Calu3 (cell line): ENCODE results near the gene GJB4. TPM values are rescaled to one million over a fixed set of nuclear protein-coding genes. Genes with fewer than 3 reads are reported as not detected.

Source experiments
- BruUV-seq: library from RNA; stranded (reverse); fragments of 400-500 nt; replicated peaks from 2 replicates; lab custom pipeline; 2021; lab: Mats Ljungman, UMichigan
- CTCF ChIA-PET: fragments of 300-600 bp; sonication (Branson Sonifier 250); formaldehyde crosslinking; loops from one replicate; lab custom pipeline; 2022; ENCODE audit warnings: antibody characterized with exemption; lab: Charles Lee
- DNase-seq: peaks from one replicate; pipeline ENCODE4 v3.0.0; 2022
- H3K27ac Mint-ChIP-seq: one replicate; pipeline ENCODE4 v1.8.0; 2022; ENCODE audit warnings: mixed read lengths; ENCODE audit not compliant: unreplicated experiment
- H3K27me3 Mint-ChIP-seq: one replicate; pipeline ENCODE4 v1.8.0; 2022; ENCODE audit warnings: mixed read lengths; ENCODE audit not compliant: unreplicated experiment
- H3K36me3 Mint-ChIP-seq: one replicate; pipeline ENCODE4 v1.8.0; 2022; ENCODE audit warnings: mild to moderate bottlenecking, moderate library complexity, mixed read lengths; ENCODE audit not compliant: insufficient read depth, unreplicated experiment
- H3K4me1 Mint-ChIP-seq: one replicate; pipeline ENCODE4 v1.8.0; 2022; ENCODE audit warnings: mild to moderate bottlenecking, low read depth, mixed read lengths; ENCODE audit not compliant: unreplicated experiment
- H3K4me3 Mint-ChIP-seq: one replicate; pipeline ENCODE4 v1.8.0; 2022; ENCODE audit warnings: mild to moderate bottlenecking, low read depth, moderate library complexity, mixed read lengths; ENCODE audit not compliant: unreplicated experiment
- H3K9me3 Mint-ChIP-seq: one replicate; pipeline ENCODE4 v1.8.0; 2022; ENCODE audit warnings: low read depth, mixed read lengths; ENCODE audit not compliant: unreplicated experiment
- intact Hi-C: fragments of 100-400 bp; cut with micrococcal nuclease; formaldehyde crosslinking; loops from one replicate; pipeline ENCODE4 v1.10.0; 2022; ENCODE audit not compliant: unreplicated experiment
- total RNA-seq: library from RNA; stranded (reverse); gene quantifications from 2 replicates; pipeline ENCODE4 v1.2.3, GENCODE V29; 2022
- TF ChIP-seq, protein P1 (sequence below): fragments of 200-600 bp; IDR thresholded peaks from one replicate; pipeline ENCODE4 v1.8.0; 2022; ENCODE audit warnings: antibody characterized with exemption; ENCODE audit not compliant: unreplicated experiment

GJB4 gene
- total RNA-seq, 1 experiment from 2014 or later = 2.5 TPM

DNA sequence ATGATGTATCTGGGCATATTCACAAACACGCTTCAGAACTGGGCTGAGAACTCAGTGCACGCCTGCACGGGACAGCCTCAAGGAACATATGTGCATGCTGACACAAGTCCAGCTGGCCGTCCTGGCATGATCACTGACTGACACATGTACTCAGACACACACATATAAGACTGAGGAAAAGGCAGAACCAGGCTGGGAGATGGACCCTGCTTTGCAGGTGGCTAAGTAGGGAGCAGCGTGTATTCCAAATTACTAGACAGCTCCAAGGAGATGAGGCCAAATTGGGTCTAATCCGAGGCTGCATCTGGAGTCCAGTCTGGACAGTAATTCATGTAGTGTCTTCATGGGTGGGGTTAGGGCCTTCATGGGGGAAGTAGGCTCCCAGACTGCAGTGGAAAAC, 46.1 kb upstream of the GJB4 start:
- BruUV-seq = no TSS peak
- Mint-ChIP-seq H3K27ac (no peak overlapping the region), H3K4me3 (no peak overlapping the region), H3K9me3 (peaks cover 3% of the 10 kb centered on the region), H3K27me3 (peaks cover 62% of the 10 kb centered on the region), H3K4me1 (no peaks in the 10 kb centered on the region), H3K36me3 (no peaks in the 10 kb centered on the region)
- intact Hi-C loops = no loop called here
- CTCF ChIA-PET = interaction anchor here (1.1 kb wide), 1 partner anchor 14 kb away, joined by 3 read pairs; no protein-coding TSS in a partner anchor
- TF ChIP-seq, protein P1, sequence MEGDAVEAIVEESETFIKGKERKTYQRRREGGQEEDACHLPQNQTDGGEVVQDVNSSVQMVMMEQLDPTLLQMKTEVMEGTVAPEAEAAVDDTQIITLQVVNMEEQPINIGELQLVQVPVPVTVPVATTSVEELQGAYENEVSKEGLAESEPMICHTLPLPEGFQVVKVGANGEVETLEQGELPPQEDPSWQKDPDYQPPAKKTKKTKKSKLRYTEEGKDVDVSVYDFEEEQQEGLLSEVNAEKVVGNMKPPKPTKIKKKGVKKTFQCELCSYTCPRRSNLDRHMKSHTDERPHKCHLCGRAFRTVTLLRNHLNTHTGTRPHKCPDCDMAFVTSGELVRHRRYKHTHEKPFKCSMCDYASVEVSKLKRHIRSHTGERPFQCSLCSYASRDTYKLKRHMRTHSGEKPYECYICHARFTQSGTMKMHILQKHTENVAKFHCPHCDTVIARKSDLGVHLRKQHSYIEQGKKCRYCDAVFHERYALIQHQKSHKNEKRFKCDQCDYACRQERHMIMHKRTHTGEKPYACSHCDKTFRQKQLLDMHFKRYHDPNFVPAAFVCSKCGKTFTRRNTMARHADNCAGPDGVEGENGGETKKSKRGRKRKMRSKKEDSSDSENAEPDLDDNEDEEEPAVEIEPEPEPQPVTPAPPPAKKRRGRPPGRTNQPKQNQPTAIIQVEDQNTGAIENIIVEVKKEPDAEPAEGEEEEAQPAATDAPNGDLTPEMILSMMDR = no peak
- no peak for DNase-seq

DNA sequence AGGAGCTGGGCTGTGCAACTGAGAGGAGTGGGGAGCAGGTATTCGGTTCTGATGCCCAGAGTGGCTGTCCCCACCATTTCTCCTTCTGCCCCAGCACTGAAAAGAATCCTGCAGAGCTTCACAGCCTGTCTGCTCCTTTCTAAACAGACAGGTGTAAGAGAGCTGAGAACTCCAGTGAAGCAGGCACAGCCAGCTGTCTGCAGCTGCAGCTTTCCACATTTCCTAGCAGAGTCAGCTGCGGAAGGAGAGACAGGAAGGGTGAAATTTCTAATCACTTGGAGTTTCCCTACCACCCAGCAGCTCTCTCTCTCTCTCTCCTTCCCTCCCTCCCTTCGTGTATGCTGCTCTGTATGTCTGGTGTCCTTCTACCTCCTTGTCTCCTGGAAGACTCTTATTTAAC, 45.2 kb upstream of the GJB4 start:
- CTCF ChIA-PET = no interaction called here
- TF ChIP-seq, protein P1 = no peak
- Mint-ChIP-seq H3K4me3 (no peak overlapping the region), H3K4me1 (no peaks in the 10 kb centered on the region), H3K9me3 (peaks cover 3% of the 10 kb centered on the region), H3K36me3 (no peaks in the 10 kb centered on the region), H3K27ac (no peak overlapping the region), H3K27me3 (peaks cover 60% of the 10 kb centered on the region)
- BruUV-seq = no TSS peak
- intact Hi-C loops = no loop called here
- no peak for DNase-seq

DNA sequence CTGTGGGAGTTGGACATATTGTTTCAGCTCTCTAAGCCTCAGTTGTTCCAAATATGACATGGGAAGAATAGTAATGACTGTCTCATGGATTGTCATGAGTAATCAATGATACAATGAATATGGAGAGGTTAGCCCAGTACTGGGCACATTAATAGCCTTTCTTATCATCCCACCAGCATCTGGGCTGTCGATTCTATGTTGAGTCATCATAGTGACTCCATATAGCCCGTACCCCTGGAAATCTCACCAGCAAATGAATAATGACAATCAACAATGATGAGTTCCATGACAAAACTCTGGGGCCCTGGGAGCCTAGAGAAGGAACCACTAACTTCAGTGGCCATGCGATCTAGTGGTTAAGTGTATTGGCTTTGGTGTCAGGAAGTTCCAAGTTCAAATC, 44.4 kb upstream of the GJB4 start:
- intact Hi-C loops = no loop called here
- TF ChIP-seq, protein P1 = no peak
- Mint-ChIP-seq H3K9me3 (peaks cover 3% of the 10 kb centered on the region), H3K4me1 (no peaks in the 10 kb centered on the region), H3K27me3 (peaks cover 60% of the 10 kb centered on the region), H3K4me3 (no peak overlapping the region), H3K36me3 (no peaks in the 10 kb centered on the region), H3K27ac (no peak overlapping the region)
- BruUV-seq = no TSS peak
- no peak for DNase-seq
- CTCF ChIA-PET = no interaction called here

DNA sequence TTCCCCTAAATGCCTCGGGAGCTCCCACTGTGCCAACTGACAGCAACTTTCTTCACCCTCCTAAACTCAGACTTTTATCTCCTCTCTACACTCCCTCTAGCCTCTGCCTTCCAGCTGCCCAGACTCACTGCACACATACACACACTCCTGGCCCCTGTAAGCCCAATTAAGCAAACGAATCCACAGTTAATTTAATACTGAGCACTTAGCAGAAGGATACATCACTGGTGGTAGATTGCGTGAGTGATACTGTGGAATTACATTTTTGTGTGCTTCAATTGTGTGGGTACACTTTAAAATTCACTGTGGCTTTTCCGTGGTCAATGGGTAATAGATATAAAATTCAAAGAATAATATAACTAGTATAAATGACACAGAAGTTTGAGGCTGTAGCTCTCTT, 38.3 kb upstream of the GJB4 start:
- TF ChIP-seq, protein P1 = no peak
- no TSS peak for BruUV-seq
- peaks cover 82% of the 10 kb centered on the region for H3K27me3 Mint-ChIP-seq
- H3K4me3 Mint-ChIP-seq = no peak overlapping the region
- H3K9me3 Mint-ChIP-seq = peaks cover 3% of the 10 kb centered on the region
- no peak overlapping the region for H3K27ac Mint-ChIP-seq
- no peaks in the 10 kb centered on the region for H3K4me1 Mint-ChIP-seq
- DNase-seq = no peak
- no peaks in the 10 kb centered on the region for H3K36me3 Mint-ChIP-seq
- CTCF ChIA-PET = no interaction called here
- intact Hi-C loops = no loop called here
